Measurements from ENCODE around the gene BANK1. TPM values are rescaled to one million over a fixed set of nuclear protein-coding genes. Genes with fewer than 3 reads are reported as not detected.
"Not testable (repeated sequence)": the region's sequence is repeated elsewhere in the genome, so short reads cannot be mapped to it uniquely, and the experiment has no call there.

The BANK1 gene
- total RNA-seq, 3 donors from 2014 or later = 0.98 to 13.3 (median 2.0) TPM

GRCh38 chr4:101886826-101887225, 96.3 kb downstream of the BANK1 start:
- no peaks in the 10 kb centered on the region for H3K9me3 ChIP-seq
- H3K36me3 ChIP-seq = no peaks in the 10 kb centered on the region
- intact Hi-C loops (cut with DNase I; ENCODE audit: low total_unique reads) = no loop called here
- no peak overlapping the region for H3K4me3 ChIP-seq
- TF ChIP-seq POLR2A (IDR thresholded peaks at IDR 0.05) = no peak
- no peak for TF ChIP-seq CTCF (IDR thresholded peaks at IDR 0.05)
- TF ChIP-seq POLR2AphosphoS5 (IDR thresholded peaks at IDR 0.05) = no peak
- H3K27ac ChIP-seq = no peak overlapping the region
- no peak for DNase-seq (ENCODE audit: low spot score in 2 of 2)
- no peaks in the 10 kb centered on the region for H3K4me1 ChIP-seq
- H3K27me3 ChIP-seq = no peaks in the 10 kb centered on the region

- intact Hi-C loops (cut with DNase I; ENCODE audit: low total_unique reads) = no loop called here
- TF ChIP-seq POLR2AphosphoS5 (IDR thresholded peaks at IDR 0.05) (no peak), CTCF (IDR thresholded peaks at IDR 0.05) (no peak), POLR2A (IDR thresholded peaks at IDR 0.05) (no peak)
- H3K27ac ChIP-seq = no peak overlapping the region
These were observed 97.9 kb downstream of the BANK1 start for GRCh38 chr4:101888472-101888871.

GRCh38 chr4:101905527-101905926, 115.0 kb downstream of the BANK1 start:
- H3K36me3 ChIP-seq; H3K27me3 ChIP-seq; H3K4me1 ChIP-seq; H3K9me3 ChIP-seq; intact Hi-C loops (cut with DNase I; ENCODE audit: low total_unique reads); H3K27ac ChIP-seq; H3K4me3 ChIP-seq; DNase-seq (ENCODE audit: low spot score in 2 of 2): not testable (repeated sequence)

More at GRCh38 chr4:101888472-101888871, 97.9 kb downstream of the BANK1 start:
- Histone ChIP-seq H3K9me3 (no peaks in the 10 kb centered on the region), H3K36me3 (no peaks in the 10 kb centered on the region), H3K27me3 (no peaks in the 10 kb centered on the region), H3K4me3 (no peak overlapping the region), H3K4me1 (no peaks in the 10 kb centered on the region)
- no peak for DNase-seq (ENCODE audit: low spot score in 2 of 2)

- H3K27ac ChIP-seq = no peak overlapping the region
- H3K4me1 ChIP-seq = no peaks in the 10 kb centered on the region
- TF ChIP-seq POLR2AphosphoS5 (IDR thresholded peaks at IDR 0.05) (no peak), CTCF (IDR thresholded peaks at IDR 0.05) (no peak), POLR2A (IDR thresholded peaks at IDR 0.05) (no peak)
- peaks cover 0 to 10% of the 10 kb centered on the region in 2 donors for H3K9me3 ChIP-seq
- H3K27me3 ChIP-seq = no peaks in the 10 kb centered on the region
- H3K4me3 ChIP-seq = no peak overlapping the region
- no peaks in the 10 kb centered on the region for H3K36me3 ChIP-seq
- intact Hi-C loops (cut with DNase I; ENCODE audit: low total_unique reads) = no loop called here
- no peak for DNase-seq (ENCODE audit: low spot score in 2 of 2)
These were observed 120.3 kb downstream of the BANK1 start for GRCh38 chr4:101910786-101911373.

GRCh38 chr4:101911616-101912015, 121.1 kb downstream of the BANK1 start:
- TF ChIP-seq POLR2A (IDR thresholded peaks at IDR 0.05) (no peak), CTCF (IDR thresholded peaks at IDR 0.05) (no peak)
- Histone ChIP-seq H3K27me3 (no peaks in the 10 kb centered on the region), H3K4me3 (no peak overlapping the region), H3K27ac (no peak overlapping the region), H3K36me3 (no peaks in the 10 kb centered on the region), H3K9me3 (peaks cover 0 to 10% of the 10 kb centered on the region in 2 donors), H3K4me1 (no peaks in the 10 kb centered on the region)
- no peak for DNase-seq (ENCODE audit: low spot score in 2 of 2)
- intact Hi-C loops (cut with DNase I; ENCODE audit: low total_unique reads) = no loop called here

GRCh38 chr4:101914761-101915160, 124.2 kb downstream of the BANK1 start:
- H3K27me3 ChIP-seq = no peaks in the 10 kb centered on the region
- intact Hi-C loops (cut with DNase I; ENCODE audit: low total_unique reads) = no loop called here

More at GRCh38 chr4:101914761-101915160, 124.2 kb downstream of the BANK1 start:
- Histone ChIP-seq H3K4me3 (no peak overlapping the region), H3K36me3 (no peaks in the 10 kb centered on the region), H3K4me1 (no peaks in the 10 kb centered on the region), H3K27ac (no peak overlapping the region), H3K9me3 (peaks cover 0 to 10% of the 10 kb centered on the region in 2 donors)
- no peak for DNase-seq (ENCODE audit: low spot score in 2 of 2)
- TF ChIP-seq POLR2AphosphoS5 (IDR thresholded peaks at IDR 0.05) = no peak
- no peak for TF ChIP-seq POLR2A (IDR thresholded peaks at IDR 0.05)
- TF ChIP-seq CTCF (IDR thresholded peaks at IDR 0.05) = no peak

All from breast epithelium (tissue), 4 donors.